Upper lobe of right lung (tissue), 1 donor: Measurements from ENCODE around the gene MRGPRX2. TPM values are rescaled to one million over a fixed set of nuclear protein-coding genes. Genes with fewer than 3 reads are reported as not detected.

Experiments used
- ATAC-seq: fragments of 200-7000 bp; cut with Tn5 transposase; one replicate; pipeline ENCODE4 v1.9.1; 2020; ENCODE audit warnings: mild to moderate bottlenecking, moderate library complexity
- DNase-seq: peaks from one replicate; pipeline ENCODE4 v3.0.0-alpha.2; 2020
- H3K27ac ChIP-seq: fragments of 200-600 bp; one replicate; pipeline ENCODE4 v1.8.0; 2022
- H3K27me3 ChIP-seq: fragments of 200-600 bp; one replicate; pipeline ENCODE4 v1.8.0; 2022; ENCODE audit warnings: mild to moderate bottlenecking
- H3K36me3 ChIP-seq: fragments of 200-600 bp; one replicate; pipeline ENCODE4 v1.8.0; 2022
- H3K4me1 ChIP-seq: fragments of 200-600 bp; one replicate; pipeline ENCODE4 v1.8.0; 2022
- H3K4me3 ChIP-seq: fragments of 200-600 bp; one replicate; pipeline ENCODE4 v1.8.0; 2022; ENCODE audit warnings: mild to moderate bottlenecking
- H3K9me3 ChIP-seq: fragments of 200-600 bp; one replicate; pipeline ENCODE4 v1.8.0; 2022
- CTCF ChIP-seq: fragments of 200-600 bp; IDR thresholded peaks from one replicate; pipeline ENCODE4 v1.8.0; 2022; ENCODE audit warnings: antibody characterized with exemption
- intact Hi-C: fragments of 100-400 bp; cut with DNase I; formaldehyde crosslinking; loops from one replicate; pipeline ENCODE4 v1.11.0; 2022
- total RNA-seq: library from RNA; stranded (reverse); fragmentation: NEBNext Ultra II Directional; extraction: Animal tissue kit (Norgen Biotek cat#: 25700); gene quantifications from one replicate; pipeline ENCODE4 v1.2.1, GENCODE V29; 2021
- donor health status: DM: no; HTN: yes; CAD: no; lungs with severe emphysema.

The MRGPRX2 gene
- total RNA-seq, 1 donor from 2014 or later = not detected

DNA sequence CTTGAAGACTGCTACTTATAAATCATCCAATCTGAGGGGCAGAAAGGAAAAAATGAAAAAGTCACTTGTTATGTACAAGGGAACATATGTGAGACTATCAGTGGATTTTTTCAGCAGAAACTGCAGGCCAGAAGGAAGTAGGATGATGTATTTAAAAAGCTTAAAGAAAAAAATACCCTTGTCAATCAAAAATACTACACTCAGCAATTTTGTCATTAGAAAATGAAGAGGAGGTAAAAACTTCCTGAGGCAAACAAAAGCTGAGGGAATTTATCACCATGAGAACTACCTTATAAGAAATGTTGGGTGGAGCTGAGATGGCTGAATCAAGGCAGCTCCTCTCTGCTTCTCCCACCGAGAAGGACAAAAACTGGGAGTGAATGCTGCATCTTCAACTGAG lies 21.1 kb downstream of the MRGPRX2 start:
- Histone ChIP-seq H3K4me1 (no peaks in the 10 kb centered on the region), H3K9me3 (no peaks in the 10 kb centered on the region), H3K36me3 (no peaks in the 10 kb centered on the region), H3K27me3 (no peaks in the 10 kb centered on the region), H3K4me3 (no peak overlapping the region), H3K27ac (no peak overlapping the region)
- no peak for TF ChIP-seq CTCF
- no peak for ATAC-seq
- no peak for DNase-seq
- intact Hi-C loops = no loop called here

DNA sequence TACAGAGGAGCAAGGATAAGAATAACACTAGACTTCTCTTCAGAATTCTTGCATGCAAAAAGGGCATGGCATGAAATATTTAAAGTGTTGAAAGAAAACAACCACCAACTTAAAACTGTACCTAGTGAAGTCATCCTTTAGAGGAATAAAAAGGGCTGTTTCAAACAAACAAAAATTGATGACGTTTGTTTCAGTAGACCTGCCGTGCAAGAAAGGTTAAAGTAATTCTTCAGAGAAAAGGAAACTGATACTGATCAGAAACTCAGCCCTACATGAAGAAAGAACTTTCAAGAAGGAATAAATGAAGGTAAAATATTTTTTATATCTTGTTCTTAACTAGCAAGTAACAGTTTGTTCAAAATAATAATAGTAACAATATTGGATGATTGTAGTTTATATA lies 27.5 kb downstream of the MRGPRX2 start:
- Histone ChIP-seq H3K4me3 (no peak overlapping the region), H3K36me3 (no peaks in the 10 kb centered on the region), H3K4me1 (no peaks in the 10 kb centered on the region), H3K27me3 (no peaks in the 10 kb centered on the region), H3K9me3 (no peaks in the 10 kb centered on the region), H3K27ac (no peak overlapping the region)
- intact Hi-C loops = no loop called here
- TF ChIP-seq CTCF = no peak
- DNase-seq = no peak
- no peak for ATAC-seq

- Histone ChIP-seq H3K9me3 (no peaks in the 10 kb centered on the region), H3K36me3 (no peaks in the 10 kb centered on the region), H3K27me3 (peaks cover 9% of the 10 kb centered on the region), H3K27ac (no peak overlapping the region), H3K4me1 (no peaks in the 10 kb centered on the region), H3K4me3 (no peak overlapping the region)
- TF ChIP-seq CTCF = no peak
- ATAC-seq (no peak), DNase-seq (no peak)
- intact Hi-C loops = no loop called here
Measured at GRCh38 chr11:19027829-19028595, 32.5 kb downstream of the MRGPRX2 start.

- Histone ChIP-seq H3K36me3 (no peaks in the 10 kb centered on the region), H3K27ac (no peak overlapping the region), H3K4me3 (no peak overlapping the region), H3K9me3 (no peaks in the 10 kb centered on the region), H3K27me3 (peaks cover 9% of the 10 kb centered on the region), H3K4me1 (no peaks in the 10 kb centered on the region)
- no peak for TF ChIP-seq CTCF
- DNase-seq = no peak
- intact Hi-C loops = no loop called here
- no peak for ATAC-seq
Measured at GRCh38 chr11:19026862-19027261, 33.7 kb downstream of the MRGPRX2 start.

GRCh38 chr11:19025481-19026406 lies 34.8 kb downstream of the MRGPRX2 start:
- no peaks in the 10 kb centered on the region for H3K9me3 ChIP-seq
- no peak for DNase-seq
- H3K4me3 ChIP-seq = no peak overlapping the region
- peaks cover 9% of the 10 kb centered on the region for H3K27me3 ChIP-seq
- H3K27ac ChIP-seq = no peak overlapping the region
- TF ChIP-seq CTCF = no peak
- no peak for ATAC-seq
- H3K36me3 ChIP-seq = no peaks in the 10 kb centered on the region
- no peaks in the 10 kb centered on the region for H3K4me1 ChIP-seq
- intact Hi-C loops = no loop called here
